M059J (cell line): ENCODE data around the gene SLC24A3. TPM values are rescaled to one million over a fixed set of nuclear protein-coding genes. Genes with fewer than 3 reads are reported as not detected.

Source experiments
- DNase-seq: peaks from one replicate; pipeline ENCODE4 v3.0.0-alpha.2; 2012; ENCODE audit warnings: low read depth
- total RNA-seq: library from RNA; depleted of rRNA; stranded (reverse); fragments of >200 nt; shearing (Covaris generic); gene quantifications from 2 replicates; pipeline ENCODE4 v1.2.3, GENCODE V29; 2014

The SLC24A3 gene
- total RNA-seq, 1 experiment from 2014 or later = 2.8 TPM

DNA sequence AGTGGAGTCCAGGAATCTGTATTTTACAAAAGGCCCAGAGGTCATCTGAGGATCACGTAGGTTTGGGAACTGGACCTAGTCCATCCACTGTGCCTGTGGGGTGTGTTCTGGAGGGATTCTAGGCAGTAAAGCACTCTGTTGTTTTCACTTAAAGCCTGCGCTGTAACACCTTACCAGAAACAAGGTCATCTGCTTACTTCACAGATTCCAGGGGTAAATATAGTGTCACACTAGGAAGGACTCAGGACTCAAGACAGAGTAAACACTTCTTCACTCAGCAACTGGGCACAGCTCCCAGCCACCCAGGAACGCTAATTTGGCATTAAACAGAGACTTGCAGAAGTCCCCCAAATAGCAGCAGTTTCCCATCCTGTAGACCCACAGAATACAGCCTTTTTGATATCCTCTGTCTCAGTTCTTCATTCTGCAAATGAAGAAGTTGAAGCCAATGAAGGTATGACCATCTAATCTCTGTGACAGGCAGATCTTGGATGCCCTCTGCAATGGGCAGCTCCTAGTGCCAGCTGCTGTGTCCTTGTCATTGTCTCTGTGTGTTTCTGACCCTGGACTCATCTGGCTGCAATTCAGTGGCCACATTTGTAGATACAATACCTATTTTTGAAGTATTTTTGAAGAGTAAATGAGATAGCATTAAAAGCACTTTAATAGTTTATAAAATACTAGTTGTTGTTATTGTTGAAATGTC lies 129.1 kb downstream of the SLC24A3 start:
- DNase-seq = no peak

DNA sequence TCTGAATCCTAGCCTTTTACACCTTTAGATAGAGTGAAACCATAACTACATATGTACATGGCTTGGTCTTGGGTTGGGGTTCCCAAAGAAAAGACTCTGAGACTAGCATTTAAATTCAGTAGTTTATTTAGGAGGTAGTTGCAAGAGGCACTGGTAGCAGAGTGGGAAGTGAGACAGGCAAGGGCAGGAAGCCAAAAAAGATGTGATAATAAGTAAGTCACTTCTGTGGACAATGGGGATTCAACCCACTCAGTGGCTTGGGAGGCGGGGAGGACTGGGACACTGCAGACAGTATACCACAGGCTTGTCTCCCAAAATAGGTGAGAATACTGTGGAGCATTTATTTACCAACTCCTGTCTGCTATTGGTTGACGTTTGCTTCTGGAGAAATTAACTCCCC lies 131.9 kb downstream of the SLC24A3 start:
- DNase-seq = no peak

DNA sequence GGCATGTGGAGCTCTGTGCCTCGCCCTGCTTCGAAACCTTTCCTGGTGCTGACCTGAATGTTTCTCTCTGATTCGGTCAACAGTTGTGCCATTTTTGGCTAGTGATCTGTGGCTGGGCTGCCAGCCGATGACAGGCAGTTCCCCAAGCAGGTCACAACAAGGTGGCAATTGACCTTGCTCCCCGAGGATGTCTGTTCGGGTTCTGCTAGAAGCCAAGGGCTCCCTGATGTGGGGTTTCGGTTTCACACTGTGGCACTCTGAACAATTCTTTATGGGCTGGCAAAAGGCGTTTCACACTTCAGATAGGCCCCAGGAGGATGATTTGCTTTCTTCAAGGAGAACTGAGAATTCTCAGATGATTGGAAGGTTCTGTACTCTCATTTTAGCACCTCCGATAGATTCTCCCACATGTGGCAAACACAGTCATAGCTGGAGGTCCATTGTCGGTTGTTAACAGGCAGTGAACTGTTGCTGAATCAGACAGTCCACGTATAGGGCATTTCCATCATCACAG lies 135.6 kb downstream of the SLC24A3 start:
- DNase-seq = peak; percentile 36

DNA sequence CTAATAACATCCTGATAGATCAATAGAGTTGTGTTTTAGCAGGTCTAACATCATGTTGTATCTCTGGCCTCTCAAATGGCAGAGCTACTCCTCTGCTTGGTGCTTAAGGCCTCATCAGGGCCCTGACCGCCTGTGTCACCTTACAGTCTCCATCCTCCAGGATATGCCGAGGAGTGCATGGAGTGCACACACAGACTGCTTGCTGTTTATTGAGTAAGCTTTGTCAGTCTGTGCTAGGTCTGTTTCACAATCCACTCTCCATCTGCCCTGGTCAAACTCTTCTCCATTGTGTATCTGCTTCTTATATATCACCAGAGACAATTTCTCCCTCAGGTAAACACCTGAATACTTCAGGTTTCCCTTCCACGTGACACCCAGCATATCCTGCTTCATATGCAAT lies 136.1 kb downstream of the SLC24A3 start:
- DNase-seq = no peak

DNA sequence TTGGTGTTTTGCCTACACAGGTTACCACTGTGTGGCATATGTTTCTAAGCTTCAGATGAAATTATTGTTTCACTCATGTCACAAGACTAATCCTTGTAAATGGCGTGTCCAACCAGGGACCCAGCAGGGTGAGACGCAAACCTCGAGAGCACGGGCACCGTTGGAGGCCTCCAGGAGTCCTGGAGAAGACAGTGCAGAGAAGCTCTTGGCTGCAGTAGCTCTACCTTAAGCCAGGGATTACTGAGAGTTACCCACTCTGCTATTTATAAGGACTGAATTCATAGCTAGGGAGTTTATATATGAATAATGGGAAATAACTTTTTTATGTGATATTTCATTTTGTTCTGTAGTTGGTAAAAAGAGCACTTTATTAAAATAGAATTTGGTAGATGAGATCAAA lies 137.4 kb downstream of the SLC24A3 start:
- no peak for DNase-seq

DNA sequence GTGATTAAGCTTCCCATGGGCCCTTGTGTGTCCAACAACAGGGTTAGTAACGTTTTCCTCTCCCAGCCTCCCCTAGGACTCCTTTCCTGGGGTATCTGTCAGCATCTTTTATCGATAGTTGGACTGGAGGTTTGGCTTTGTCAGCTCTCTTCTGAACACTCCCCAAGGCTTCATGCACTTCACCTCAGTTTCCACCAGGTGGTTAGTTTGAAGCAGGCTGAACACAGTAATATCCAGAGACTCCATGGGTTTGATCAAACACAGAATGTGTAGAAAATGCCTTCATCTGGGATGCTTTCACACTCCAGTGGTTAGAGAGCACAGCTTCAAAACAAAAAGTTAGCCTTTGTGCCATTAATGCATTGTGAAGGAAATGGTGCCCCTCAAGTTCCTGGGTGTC lies 139.1 kb downstream of the SLC24A3 start:
- DNase-seq = no peak

DNA sequence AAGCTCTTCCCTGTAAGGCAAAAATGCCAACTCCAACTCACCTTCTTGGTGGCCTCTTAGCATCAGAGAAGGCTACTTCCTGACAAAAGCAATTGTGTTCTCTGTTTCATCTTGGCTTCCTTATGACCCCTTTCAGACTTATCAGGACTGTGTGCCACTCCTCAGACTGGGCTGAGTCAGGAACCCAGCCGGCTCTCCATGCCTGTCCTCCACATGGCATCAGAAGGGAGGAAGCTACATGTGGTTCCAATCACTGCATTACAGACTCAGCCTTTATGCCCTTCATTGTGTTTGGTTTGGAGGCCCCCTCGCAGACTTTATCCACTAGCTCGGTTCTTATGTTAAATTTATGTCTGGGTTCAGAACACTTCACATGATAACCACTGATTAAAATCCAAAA lies 142.5 kb downstream of the SLC24A3 start:
- DNase-seq = no peak

DNA sequence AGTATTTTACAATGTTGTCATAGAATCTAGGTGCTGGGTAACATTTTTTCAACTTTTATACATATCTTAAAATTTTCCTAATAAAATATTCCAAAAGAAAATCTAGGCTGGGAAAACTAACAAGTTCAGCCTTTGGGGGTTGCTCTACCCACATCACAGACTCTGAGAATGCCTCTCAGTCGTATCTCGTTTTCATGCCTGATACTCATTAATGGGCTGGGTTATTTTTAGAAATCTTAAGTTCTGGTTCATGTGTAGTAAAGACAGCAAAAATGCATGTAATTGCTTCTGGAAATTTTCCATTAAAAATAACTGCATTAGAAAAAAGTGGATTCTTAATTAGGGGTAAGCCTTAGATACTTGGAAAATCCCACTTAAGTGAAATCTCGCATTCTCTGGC lies 149.3 kb downstream of the SLC24A3 start:
- no peak for DNase-seq

DNA sequence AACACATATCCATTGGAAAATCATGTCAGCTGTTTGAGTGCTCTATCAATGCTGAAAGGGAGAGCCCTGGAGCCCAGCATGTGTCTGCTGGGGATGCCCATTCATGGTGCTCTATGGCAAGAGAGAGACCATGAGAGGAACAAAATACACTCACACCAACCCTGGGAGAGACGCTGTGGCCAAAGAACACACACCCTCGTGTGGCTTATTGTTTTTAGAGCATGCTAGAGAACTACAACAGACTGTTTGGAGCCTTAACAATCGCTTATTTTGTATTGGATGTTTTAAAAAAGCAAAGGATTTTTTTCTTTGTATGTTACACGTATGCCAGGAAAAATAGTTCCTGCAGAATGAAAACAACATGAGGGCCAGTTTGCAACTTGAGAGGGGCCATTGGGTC lies 151.0 kb downstream of the SLC24A3 start:
- no peak for DNase-seq

DNA sequence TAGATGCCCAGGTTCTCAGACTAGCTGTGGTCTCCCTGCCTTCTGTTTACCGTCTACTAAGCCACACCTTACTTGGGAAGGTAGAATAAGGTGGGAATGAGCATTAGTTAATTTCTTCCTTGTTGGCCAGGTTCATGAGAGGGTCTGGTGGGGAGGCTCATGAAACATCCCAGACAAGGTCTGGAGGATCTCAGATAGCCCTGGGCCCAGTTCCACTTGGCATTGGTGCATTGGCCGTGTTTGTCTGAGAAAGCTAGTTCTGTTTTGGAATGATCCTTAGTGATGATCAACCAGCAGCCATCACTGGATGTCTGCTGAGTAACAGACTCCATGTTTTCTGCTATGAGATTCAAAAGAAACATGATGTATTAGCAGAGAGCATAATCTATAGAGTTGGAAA lies 155.1 kb downstream of the SLC24A3 start:
- no peak for DNase-seq

DNA sequence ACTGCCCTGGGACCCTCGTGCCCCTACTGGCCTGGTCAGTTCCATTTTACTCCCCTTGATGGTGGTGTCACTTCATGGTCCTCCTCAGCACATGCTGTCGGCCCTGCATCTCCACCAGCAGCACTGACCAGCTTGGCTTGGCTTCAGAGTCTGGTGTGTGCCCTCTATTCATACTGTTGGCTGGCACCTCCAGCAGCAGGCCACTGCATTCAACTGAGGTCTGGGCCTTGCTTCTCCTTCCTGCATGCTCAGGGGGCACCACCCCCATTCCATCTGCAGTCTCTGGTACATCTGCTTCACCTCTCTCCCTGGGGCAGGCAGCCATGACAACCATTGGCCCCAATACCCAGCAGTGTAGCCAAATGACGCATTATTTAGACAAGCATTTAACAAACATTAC lies 155.9 kb downstream of the SLC24A3 start:
- no peak for DNase-seq

DNA sequence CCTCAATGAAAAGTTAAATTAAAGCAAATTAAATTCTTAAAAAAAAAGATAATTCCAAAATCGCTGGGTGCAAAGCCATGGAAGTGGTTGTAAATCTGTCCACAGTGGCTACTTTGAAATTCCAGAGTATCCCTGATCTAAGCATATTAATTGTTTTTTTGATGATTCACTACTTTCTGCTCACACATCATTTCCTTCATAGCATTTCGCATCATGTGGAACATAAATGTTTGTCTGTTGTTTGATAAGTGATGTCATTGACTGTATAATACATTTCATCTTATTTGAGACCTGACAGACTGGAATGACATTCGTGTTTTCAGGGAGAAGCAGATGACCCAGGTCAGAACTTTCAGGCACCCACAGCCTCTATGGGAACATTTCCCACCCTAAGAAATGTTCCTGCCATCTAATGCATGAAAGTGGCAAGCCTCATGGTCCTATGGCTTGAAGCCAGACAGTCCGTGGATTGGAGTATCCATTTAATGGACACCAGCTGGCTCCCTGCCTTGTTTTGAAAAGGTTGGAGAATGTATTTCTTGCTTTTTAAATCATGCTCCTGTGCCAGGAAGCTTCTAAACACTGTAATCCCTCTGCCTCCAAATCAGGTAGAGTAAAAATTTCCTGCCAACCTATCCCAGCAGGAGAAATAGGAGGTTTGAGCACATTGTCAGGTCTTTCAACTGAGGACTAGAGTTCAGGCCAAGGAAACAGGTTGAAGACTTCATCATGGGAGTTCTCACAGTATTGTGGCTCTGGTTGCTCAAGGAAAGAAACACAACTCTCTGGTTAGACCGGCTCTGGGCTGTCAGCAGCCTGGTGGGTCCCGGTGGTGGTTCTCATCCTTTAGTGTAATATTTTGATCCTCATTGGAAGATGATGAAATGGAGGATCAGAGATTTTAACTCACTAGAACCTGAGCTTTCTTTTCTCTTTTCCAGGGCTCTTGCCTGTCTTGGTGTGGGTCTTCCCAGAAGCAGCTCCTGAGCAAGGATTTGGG lies 157.9 kb downstream of the SLC24A3 start:
- peak; percentile 61 for DNase-seq

DNA sequence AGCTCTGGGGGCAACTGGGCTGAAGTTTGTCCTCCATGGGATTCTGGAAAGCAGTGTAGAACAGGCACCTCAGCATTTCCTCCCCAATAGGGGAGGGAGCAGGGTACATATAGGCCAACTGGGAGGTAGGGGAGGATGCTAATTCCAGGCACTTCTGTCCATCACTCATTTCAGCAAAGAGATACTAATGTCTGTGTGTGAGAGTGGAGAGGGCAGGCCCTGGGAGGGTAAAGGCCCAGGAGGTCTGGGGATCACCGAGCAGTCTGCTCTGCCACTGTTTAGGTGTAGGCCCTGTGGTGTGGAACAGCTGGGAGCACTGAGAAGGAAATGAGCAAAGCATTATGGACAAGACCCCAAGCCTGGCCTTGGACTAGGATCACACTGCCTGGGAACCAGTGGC lies 158.7 kb downstream of the SLC24A3 start:
- DNase-seq = no peak

DNA sequence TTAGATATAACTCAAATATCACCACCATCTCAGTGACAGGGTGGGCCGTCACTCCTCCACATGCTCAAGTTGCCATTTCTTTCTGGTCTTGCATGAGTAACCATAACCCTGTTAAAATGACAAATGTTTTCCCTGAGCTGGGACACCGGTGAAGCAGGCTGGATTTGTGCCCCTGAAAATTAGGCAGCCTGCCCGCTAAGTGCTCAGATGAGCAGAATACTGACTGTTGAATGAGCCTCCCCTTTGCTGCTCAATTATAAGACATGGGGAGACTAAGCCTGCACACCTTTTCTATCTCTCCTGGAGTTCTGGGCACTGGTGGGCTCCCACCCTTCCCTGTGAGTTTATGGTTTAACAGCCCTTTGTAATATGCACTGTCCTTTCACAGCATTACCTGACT lies 161.8 kb downstream of the SLC24A3 start:
- DNase-seq = peak; percentile 52

DNA sequence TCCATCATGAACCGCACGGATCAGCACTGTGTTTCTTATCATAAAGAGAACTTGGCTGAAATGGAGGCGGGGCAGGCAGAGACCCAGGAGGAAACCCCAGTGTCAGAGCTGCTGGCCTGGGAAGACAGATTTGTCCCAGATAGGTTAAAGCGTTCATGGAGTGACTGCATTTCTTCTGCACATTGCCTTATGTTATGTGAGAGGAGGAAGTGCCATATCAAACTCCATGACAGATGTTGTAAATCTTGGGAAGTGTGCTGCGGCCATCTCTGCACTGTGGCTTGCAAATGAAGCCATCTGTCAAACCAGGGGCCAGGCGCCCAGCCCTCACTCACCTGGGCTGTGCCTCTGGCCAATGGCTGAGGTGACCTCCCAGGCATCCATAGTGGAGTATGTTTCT lies 163.0 kb downstream of the SLC24A3 start:
- DNase-seq = no peak

DNA sequence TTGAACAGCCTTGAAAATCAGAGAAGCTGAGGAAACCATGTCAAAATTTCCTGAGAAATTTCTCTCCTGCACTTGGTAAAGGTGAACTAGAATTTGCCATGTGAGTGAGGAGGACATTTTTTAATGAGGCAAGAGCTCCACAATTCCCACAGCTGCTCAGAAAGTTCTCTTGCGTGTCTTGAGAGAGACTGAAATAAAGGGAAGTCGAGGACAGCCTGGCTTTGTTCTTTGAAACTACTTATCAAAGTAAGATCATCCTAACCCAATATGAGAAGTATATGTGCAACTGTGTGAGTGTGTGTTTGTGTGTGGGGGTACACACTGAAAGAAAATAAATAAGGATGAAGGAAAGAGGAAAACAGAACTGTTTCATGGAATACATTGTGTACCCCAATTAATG lies 163.4 kb downstream of the SLC24A3 start:
- DNase-seq = no peak

DNA sequence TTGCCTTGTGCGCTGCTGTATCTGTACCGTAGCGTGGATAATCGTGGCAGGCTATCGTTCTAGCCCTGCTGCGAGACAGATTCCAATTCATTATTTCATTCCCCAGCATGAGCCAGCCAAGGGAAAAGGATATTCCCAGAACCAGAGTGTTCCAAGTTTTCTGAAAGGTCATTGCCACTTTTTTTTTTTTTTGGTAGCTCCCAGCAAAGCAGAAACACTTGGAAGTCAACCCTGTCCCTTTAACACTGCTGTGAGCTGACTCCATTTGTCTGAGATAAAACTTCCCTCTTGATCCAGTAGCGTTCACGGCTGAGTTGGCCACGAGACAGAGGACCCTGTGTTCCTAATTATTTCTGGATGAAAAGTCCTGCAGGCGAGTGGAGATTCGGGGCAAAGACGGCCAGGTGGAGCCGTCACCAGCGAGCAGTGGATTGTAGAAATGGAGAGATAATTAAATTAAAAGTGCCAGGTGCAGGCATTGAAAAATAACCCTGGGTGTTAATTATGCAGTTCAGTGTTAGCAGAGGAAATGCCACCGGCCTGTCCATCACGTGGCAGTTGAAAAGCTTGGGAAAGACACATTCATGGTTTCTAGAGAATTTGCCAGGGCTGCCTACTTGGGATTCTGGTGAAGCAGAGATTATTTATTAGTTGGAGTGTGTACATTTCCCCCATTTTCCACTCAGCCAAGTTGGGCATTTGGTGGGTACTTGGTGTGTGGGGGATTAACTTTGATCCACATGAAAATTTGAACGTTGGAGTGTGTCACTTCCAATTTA lies 164.2 kb downstream of the SLC24A3 start:
- DNase-seq = no peak

DNA sequence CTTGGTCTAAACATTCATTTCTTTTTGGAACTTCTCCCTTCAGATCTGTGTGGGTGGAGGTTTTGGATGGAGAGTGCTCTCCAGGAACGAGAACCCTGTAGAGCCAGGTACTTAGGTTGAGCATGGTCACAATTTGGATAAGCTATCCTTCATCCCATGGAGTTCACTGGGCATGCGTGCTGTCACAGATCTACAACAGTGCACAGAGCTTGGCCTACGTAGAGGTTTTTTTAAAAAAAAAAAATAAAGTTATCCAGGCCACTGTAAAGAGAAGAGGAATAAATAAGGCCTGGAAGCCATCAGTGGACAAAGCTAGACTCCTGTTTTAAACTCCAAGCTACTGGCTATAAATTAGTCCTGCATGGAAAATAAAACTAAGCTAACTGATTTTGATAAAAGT lies 165.6 kb downstream of the SLC24A3 start:
- no peak for DNase-seq

DNA sequence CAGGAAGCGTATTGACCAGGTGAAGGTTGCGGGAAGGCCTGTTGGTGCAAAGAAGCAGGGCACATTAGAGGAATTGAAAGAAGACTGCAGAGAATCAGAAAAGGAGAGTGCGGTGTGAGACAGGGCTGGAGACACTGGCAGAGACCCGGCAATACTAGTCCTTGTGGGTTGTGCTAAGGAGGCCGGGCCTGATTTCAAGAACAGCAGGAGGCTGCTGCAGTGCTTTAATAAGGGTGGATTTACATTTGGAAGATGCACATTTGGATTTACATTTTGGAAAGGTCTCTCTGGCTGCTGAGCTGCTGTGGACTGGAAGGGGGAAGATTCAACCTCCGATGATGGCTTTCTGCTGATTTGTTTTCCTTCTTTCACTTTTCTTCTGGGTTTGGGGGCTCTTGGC lies 167.8 kb downstream of the SLC24A3 start:
- DNase-seq = no peak

DNA sequence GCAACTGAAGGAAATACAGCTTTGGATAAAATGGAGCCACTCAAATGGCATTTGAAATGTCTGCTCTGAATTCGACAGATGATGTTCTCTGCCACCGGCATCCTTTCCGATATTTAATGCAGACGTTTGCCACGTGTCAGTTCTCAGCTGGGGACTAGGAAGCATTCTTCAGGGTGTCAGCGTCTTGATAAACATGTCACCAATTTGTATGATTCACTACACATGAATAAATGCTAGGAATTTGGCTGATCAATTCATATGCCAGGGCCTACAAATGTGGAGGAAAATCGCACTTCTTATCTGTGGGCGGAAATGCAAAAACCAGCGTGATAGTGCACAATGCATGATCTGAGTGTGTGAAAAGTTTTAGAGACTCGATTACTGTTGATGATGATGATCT lies 169.5 kb downstream of the SLC24A3 start:
- no peak for DNase-seq

DNA sequence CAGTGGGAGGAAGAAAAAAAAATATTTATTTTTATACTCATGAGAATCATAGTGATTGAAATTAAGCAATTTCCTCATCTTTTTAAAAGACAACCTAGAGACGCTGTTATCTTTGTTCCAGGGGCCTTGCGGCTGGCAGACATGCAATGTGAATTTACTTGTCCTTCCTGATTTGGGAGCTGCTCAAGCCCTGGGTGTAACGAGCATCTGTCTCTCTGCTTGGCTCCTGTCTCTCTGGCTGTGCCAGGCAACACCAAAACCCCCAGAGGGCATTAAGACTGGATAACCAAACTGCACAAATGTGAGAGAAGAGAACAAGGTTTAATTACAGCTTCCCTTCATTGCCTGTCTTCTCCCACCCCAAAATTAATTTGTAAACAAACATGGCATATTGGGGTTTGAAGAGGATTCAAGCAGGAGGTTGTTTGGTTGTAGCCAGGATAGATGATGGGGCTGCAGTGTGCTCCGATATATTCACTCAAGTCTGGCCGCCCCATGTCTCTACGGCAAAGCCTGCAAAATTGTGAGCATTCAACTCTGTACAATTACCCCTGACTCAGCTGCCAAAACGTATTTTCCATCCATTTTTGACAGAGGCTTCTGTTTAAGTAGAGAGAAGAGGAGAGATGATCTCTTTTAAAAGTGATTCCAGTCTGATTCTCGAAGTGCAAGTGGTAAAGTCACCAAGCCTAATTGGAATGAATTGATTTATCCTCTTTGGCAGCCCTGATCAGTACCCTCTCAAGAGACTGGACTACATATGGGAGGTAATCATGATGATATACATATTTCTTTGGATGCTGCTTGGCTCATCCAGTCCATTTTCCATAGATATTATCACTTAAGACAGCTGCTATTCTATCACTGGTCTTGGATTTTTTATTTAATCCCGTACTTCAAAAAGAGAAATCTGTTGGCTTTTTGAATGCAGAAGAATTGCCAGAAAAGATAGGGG lies 170.2 kb downstream of the SLC24A3 start:
- no peak for DNase-seq
